GM10266 (cell line): ENCODE results near the gene ARFGEF2.

Experiments
- DNase-seq: peaks from one replicate; pipeline ENCODE4 v3.0.0; 2012; ENCODE audit errors: extremely low spot score
- CTCF ChIP-seq: IDR thresholded peaks from 2 replicates; pipeline ENCODE4 v1.5.1; 2012; ENCODE audit warnings: mild to moderate bottlenecking, low read depth; ENCODE audit not compliant: control insufficient read depth, insufficient read depth; ENCODE audit errors: missing control alignments

The ARFGEF2 gene

GRCh38 chr20:48938670-48939069 is 17.2 kb downstream of the ARFGEF2 start:
- DNase-seq: no peak
- TF ChIP-seq CTCF: no peak

GRCh38 chr20:48940170-48940569 is 18.7 kb downstream of the ARFGEF2 start:
- TF ChIP-seq CTCF: no peak

GRCh38 chr20:48941467-48941866 is 20.0 kb downstream of the ARFGEF2 start:
- no peak for TF ChIP-seq CTCF
- DNase-seq: no peak

More at GRCh38 chr20:48940170-48940569, 18.7 kb downstream of the ARFGEF2 start:
- no peak for DNase-seq

GRCh38 chr20:48942730-48943129 is 21.2 kb downstream of the ARFGEF2 start:
- DNase-seq: no peak
- no peak for TF ChIP-seq CTCF

- no peak for DNase-seq
- TF ChIP-seq CTCF: no peak
Measured at GRCh38 chr20:48944663-48945297, 23.3 kb downstream of the ARFGEF2 start.

GRCh38 chr20:48945840-48946514 is 24.5 kb downstream of the ARFGEF2 start:
- no peak for DNase-seq

More at GRCh38 chr20:48945840-48946514, 24.5 kb downstream of the ARFGEF2 start:
- TF ChIP-seq CTCF: no peak
